HepG2 (cell line): ENCODE data around the gene ASF1B. TPM values are rescaled to one million over a fixed set of nuclear protein-coding genes. Genes with fewer than 3 reads are reported as not detected.

Source experiments
- FOXA3 ChIP-seq: IDR thresholded peaks from 2 replicates; pipeline ENCODE4 v1.6.1; 2016; ENCODE audit warnings: missing genetic modification reagents, missing compliant biosample characterization
- JUNB ChIP-seq: sonication (generic); formaldehyde crosslinking; IDR thresholded peaks from 2 replicates; pipeline ENCODE4 v1.8.0; 2022; ENCODE audit warnings: missing genetic modification reagents, mild to moderate bottlenecking, borderline replicate concordance
- PHB2 ChIP-seq: fragments of 450-650 bp; IDR thresholded peaks from 2 replicates; pipeline ENCODE4 v1.6.1; 2018; ENCODE audit not compliant: partially characterized antibody
- SALL2 ChIP-seq: sonication (generic); formaldehyde crosslinking; IDR thresholded peaks from 2 replicates; pipeline ENCODE4 v1.8.1; 2023; ENCODE audit warnings: mild to moderate bottlenecking, missing genetic modification reagents, inconsistent platforms
- ZFP36L2 ChIP-seq: sonication (generic); formaldehyde crosslinking; IDR thresholded peaks from 2 replicates; pipeline ENCODE4 v1.4.0; 2020; ENCODE audit warnings: missing genetic modification reagents
- ZNF205 ChIP-seq: IDR thresholded peaks from 2 replicates; pipeline ENCODE4 v1.6.1; 2018; ENCODE audit warnings: missing biosample characterization, missing genetic modification reagents
- ZNF816 ChIP-seq: sonication (generic); formaldehyde crosslinking; IDR thresholded peaks from 2 replicates; pipeline ENCODE4 v1.8.0; 2022; ENCODE audit warnings: missing genetic modification reagents, mild to moderate bottlenecking, borderline replicate concordance
- polyA plus RNA-seq, 8 experiments: library from polyadenylated mRNA; depleted of rRNA in 3 of 8; stranded (reverse) in 7 of 8; unstranded in 1 of 8; fragments of >200 nt; fragmentation: Illumina TruSeq in 4 of 8; extraction: Trizol in 4 of 8; gene quantifications; 2 replicates each; pipeline versions ENCODE4 v1.2.1 to v1.2.3, GENCODE V29; 2011 to 2016; ENCODE audit warnings: low read depth in 4 of 8, missing spikeins in 1 of 8, mixed read lengths in 1 of 8; ENCODE audit not compliant: insufficient read depth in 1 of 8
- total RNA-seq, 5 experiments: library from RNA; depleted of rRNA; stranded (reverse); fragments of >200 nt; fragmentation: Illumina TruSeq; extraction: Trizol; gene quantifications; 2 replicates each; pipeline ENCODE4 v1.2.3, GENCODE V29; 2016; ENCODE audit warnings: low read depth in 1 of 5
- TF ChIP-seq, protein P1 (sequence below): sonication (generic); formaldehyde crosslinking; IDR thresholded peaks from 2 replicates; pipeline ENCODE4 v1.5.0; 2020; ENCODE audit warnings: mild to moderate bottlenecking, missing genetic modification reagents
- TF ChIP-seq, protein P2 (sequence below): sonication (generic); formaldehyde crosslinking; IDR thresholded peaks from 2 replicates; pipeline ENCODE4 v1.4.0; 2020; ENCODE audit warnings: missing genetic modification reagents

ASF1B gene
- total and polyA plus RNA-seq, 2 of the 13 experiments (the other 11 are each of a cell fraction or from before 2014, with no cell fraction given) = 18.2 to 24.8 TPM

DNA sequence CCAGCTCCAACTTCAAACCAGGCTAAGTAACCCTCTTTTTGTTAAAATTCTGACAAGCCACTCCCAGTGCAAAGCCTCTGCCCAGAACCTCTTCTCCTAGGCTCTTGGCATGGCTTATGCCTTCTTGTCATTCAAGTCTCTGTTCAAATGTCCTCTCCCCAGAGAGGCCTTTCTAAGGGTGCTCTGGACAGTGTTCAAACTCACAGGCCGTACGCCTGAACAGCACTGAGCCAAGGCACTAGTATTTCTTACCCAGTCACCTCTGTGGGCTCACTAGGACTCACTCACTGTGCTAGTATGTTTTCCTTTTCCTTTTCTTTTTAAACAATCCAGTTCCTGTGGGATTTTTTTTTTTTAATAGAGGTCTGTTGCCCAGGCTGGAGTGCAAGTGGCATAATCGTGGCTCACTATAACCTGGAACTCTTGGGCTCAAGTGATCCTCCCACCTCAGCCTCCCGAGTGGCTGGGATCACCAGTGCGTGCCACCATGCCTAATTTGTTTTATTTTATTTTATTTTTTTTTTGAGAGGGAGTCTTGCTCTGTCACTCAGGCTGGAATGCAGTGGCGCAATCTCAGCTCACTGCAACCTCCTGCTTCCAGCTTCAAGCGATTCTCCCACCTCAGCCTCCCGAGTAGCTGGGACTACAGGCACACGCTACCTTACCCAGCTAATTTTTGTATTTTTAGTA, 2.3 kb upstream of the ASF1B start (continued):
- TF ChIP-seq JUNB (CRISPR knock-in tag) = no peak
- TF ChIP-seq, protein P1, sequence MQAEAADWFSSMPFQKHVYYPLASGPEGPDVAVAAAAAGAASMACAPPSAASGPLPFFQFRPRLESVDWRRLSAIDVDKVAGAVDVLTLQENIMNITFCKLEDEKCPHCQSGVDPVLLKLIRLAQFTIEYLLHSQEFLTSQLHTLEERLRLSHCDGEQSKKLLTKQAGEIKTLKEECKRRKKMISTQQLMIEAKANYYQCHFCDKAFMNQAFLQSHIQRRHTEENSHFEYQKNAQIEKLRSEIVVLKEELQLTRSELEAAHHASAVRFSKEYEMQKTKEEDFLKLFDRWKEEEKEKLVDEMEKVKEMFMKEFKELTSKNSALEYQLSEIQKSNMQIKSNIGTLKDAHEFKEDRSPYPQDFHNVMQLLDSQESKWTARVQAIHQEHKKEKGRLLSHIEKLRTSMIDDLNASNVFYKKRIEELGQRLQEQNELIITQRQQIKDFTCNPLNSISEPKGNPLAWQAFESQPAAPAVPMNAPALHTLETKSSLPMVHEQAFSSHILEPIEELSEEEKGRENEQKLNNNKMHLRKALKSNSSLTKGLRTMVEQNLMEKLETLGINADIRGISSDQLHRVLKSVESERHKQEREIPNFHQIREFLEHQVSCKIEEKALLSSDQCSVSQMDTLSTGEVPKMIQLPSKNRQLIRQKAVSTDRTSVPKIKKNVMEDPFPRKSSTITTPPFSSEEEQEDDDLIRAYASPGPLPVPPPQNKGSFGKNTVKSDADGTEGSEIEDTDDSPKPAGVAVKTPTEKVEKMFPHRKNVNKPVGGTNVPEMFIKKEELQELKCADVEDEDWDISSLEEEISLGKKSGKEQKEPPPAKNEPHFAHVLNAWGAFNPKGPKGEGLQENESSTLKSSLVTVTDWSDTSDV (CRISPR knock-in tag) = no peak
- no peak for TF ChIP-seq ZFP36L2 (CRISPR knock-in tag)
- no peak for TF ChIP-seq SALL2
- no peak for TF ChIP-seq ZNF816 (CRISPR knock-in tag)
- no peak for TF ChIP-seq PHB2
- no peak for TF ChIP-seq ZNF205 (CRISPR knock-in tag)
- TF ChIP-seq FOXA3 = no peak
- TF ChIP-seq, protein P2, sequence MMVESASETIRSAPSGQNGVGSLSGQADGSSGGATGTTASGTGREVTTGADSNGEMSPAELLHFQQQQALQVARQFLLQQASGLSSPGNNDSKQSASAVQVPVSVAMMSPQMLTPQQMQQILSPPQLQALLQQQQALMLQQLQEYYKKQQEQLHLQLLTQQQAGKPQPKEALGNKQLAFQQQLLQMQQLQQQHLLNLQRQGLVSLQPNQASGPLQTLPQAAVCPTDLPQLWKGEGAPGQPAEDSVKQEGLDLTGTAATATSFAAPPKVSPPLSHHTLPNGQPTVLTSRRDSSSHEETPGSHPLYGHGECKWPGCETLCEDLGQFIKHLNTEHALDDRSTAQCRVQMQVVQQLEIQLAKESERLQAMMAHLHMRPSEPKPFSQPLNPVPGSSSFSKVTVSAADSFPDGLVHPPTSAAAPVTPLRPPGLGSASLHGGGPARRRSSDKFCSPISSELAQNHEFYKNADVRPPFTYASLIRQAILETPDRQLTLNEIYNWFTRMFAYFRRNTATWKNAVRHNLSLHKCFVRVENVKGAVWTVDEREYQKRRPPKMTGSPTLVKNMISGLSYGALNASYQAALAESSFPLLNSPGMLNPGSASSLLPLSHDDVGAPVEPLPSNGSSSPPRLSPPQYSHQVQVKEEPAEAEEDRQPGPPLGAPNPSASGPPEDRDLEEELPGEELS = no peak
